ENCODE measurements around the gene HS6ST2. TPM values are rescaled to one million over a fixed set of nuclear protein-coding genes. Genes with fewer than 3 reads are reported as not detected.

HS6ST2 gene
- total RNA-seq, 1 donor from 2014 or later, result 35.8 TPM

GRCh38 chrX:132876523-132877338 lies 81.7 kb downstream of the HS6ST2 start:
- Mint-ChIP-seq H3K36me3 (no peaks in the 10 kb centered on the region), H3K27me3 (no peaks in the 10 kb centered on the region), H3K4me3 (peak overlapping the region; percentile 65), H3K27ac (peak overlapping the region; percentile 66), H3K9me3 (peaks cover 4% of the 10 kb centered on the region), H3K4me1 (ENCODE audit: unreplicated experiment) (peaks cover 52% of the 10 kb centered on the region)
- DNase-seq (ENCODE audit: extremely low spot score, unreplicated experiment), result no peak
- peak; percentile 52 for TF ChIP-seq CTCF (conservative IDR thresholded peaks at IDR 0.05)

- DNase-seq (ENCODE audit: extremely low spot score, unreplicated experiment), result no peak
- H3K36me3 Mint-ChIP-seq, result no peaks in the 10 kb centered on the region
- peak overlapping the region; percentile 65 for H3K4me3 Mint-ChIP-seq
- H3K4me1 Mint-ChIP-seq (ENCODE audit: unreplicated experiment), result peaks cover 52% of the 10 kb centered on the region
- H3K9me3 Mint-ChIP-seq, result peaks cover 4% of the 10 kb centered on the region
- peak overlapping the region; percentile 66 for H3K27ac Mint-ChIP-seq
- TF ChIP-seq CTCF (conservative IDR thresholded peaks at IDR 0.05), result no peak
- no peaks in the 10 kb centered on the region for H3K27me3 Mint-ChIP-seq
These were observed 82.5 kb downstream of the HS6ST2 start for GRCh38 chrX:132875650-132876522.

- no peak for TF ChIP-seq CTCF (conservative IDR thresholded peaks at IDR 0.05)
- H3K27me3 Mint-ChIP-seq, result no peaks in the 10 kb centered on the region
- peaks cover 5% of the 10 kb centered on the region for H3K9me3 Mint-ChIP-seq
- no peak overlapping the region for H3K27ac Mint-ChIP-seq
- peaks cover 9% of the 10 kb centered on the region for H3K4me1 Mint-ChIP-seq (ENCODE audit: unreplicated experiment)
- H3K4me3 Mint-ChIP-seq, result no peak overlapping the region
- DNase-seq (ENCODE audit: extremely low spot score, unreplicated experiment), result no peak
- peaks cover 17% of the 10 kb centered on the region for H3K36me3 Mint-ChIP-seq
These were observed 95.9 kb downstream of the HS6ST2 start for GRCh38 chrX:132862562-132862961.

DNA sequence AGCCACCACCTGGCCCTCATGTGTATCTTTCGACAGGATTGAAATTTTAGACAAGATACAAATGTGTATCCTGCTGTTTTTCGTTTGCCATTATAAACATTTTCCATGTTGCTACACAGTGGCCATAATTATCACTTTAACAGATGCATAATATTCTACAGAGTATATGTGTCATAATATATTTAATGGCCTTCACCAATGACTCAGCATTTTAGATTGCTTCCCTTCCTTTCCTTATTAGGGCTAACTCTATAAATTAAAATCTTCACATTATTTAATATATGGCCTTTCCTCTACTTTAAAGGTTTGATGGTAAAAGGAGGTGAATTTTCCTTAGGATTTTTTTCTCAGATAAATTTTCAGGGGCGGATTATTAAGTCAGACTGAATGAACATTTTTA lies 97.4 kb downstream of the HS6ST2 start:
- DNase-seq (ENCODE audit: extremely low spot score, unreplicated experiment), result no peak
- Mint-ChIP-seq H3K4me3 (no peak overlapping the region), H3K36me3 (peaks cover 14% of the 10 kb centered on the region), H3K27ac (no peak overlapping the region), H3K27me3 (no peaks in the 10 kb centered on the region), H3K4me1 (ENCODE audit: unreplicated experiment) (peaks cover 9% of the 10 kb centered on the region), H3K9me3 (peaks cover 5% of the 10 kb centered on the region)
- TF ChIP-seq CTCF (conservative IDR thresholded peaks at IDR 0.05), result no peak

- no peak overlapping the region for H3K4me3 Mint-ChIP-seq
- TF ChIP-seq CTCF (conservative IDR thresholded peaks at IDR 0.05), result no peak
- H3K27ac Mint-ChIP-seq, result no peak overlapping the region
- no peaks in the 10 kb centered on the region for H3K27me3 Mint-ChIP-seq
- H3K36me3 Mint-ChIP-seq, result peaks cover 14% of the 10 kb centered on the region
- peaks cover 9% of the 10 kb centered on the region for H3K4me1 Mint-ChIP-seq (ENCODE audit: unreplicated experiment)
- DNase-seq (ENCODE audit: extremely low spot score, unreplicated experiment), result no peak
- H3K9me3 Mint-ChIP-seq, result peaks cover 5% of the 10 kb centered on the region
These were observed 98.2 kb downstream of the HS6ST2 start for GRCh38 chrX:132860200-132860599.

Data from type B pancreatic cell (in vitro differentiated cells).